Astrocyte (in vitro differentiated cells and primary cell): ENCODE results near the gene ACSL4. TPM values are rescaled to one million over a fixed set of nuclear protein-coding genes. Genes with fewer than 3 reads are reported as not detected.

Experiments used
- DNase-seq: peaks from one replicate; pipeline ENCODE4 v3.0.0-alpha.2; 2010; ENCODE audit warnings: low read depth
- FAIRE-seq: peaks from 2 replicates; lab custom pipeline; 2011; peaks lifted over from hg19 to GRCh38; lab: Jason Lieb, UNC
- H2AFZ ChIP-seq: 2 replicates; pipeline ENCODE4 v1.6.0; 2012; ENCODE audit warnings: low read depth, low read length, inconsistent platforms
- H3K27ac ChIP-seq: 2 replicates; pipeline ENCODE4 v1.5.1; 2011; ENCODE audit warnings: low read depth, low read length, inconsistent platforms
- H3K27me3 ChIP-seq: 2 replicates; pipeline ENCODE4 v1.6.0; 2011; ENCODE audit warnings: low read length, inconsistent platforms; ENCODE audit not compliant: insufficient read depth
- H3K36me3 ChIP-seq: 2 replicates; pipeline ENCODE4 v1.5.1; 2011; ENCODE audit warnings: low read length, inconsistent platforms; ENCODE audit not compliant: insufficient read depth
- H3K4me1 ChIP-seq: 2 replicates; pipeline ENCODE4 v1.5.1; 2011; ENCODE audit warnings: low read length, inconsistent platforms; ENCODE audit not compliant: insufficient read depth
- H3K4me2 ChIP-seq: 2 replicates; pipeline ENCODE4 v1.6.0; 2012; ENCODE audit warnings: low read length, inconsistent platforms
- H3K4me3 ChIP-seq: 2 replicates; pipeline ENCODE4 v1.5.1; 2011; ENCODE audit warnings: low read depth, mild to moderate bottlenecking, low read length, inconsistent platforms; ENCODE audit not compliant: insufficient read depth
- H3K79me2 ChIP-seq: 2 replicates; pipeline ENCODE4 v1.6.0; 2012; ENCODE audit warnings: mild to moderate bottlenecking, low read length, inconsistent platforms; ENCODE audit not compliant: insufficient read depth
- H3K9ac ChIP-seq: 2 replicates; pipeline ENCODE4 v1.6.0; 2012; ENCODE audit warnings: mild to moderate bottlenecking, low read length, inconsistent platforms
- H3K9me3 ChIP-seq: 2 replicates; pipeline ENCODE4 v1.5.1; 2012; ENCODE audit warnings: low read depth, mild to moderate bottlenecking, low read length, inconsistent platforms; ENCODE audit not compliant: insufficient read depth
- H4K20me1 ChIP-seq: 2 replicates; pipeline ENCODE4 v1.6.0; 2012; ENCODE audit warnings: low read length, inconsistent platforms; ENCODE audit not compliant: insufficient read depth
- H3K27ac Mint-ChIP-seq: one replicate; pipeline ENCODE4 v1.8.0; 2021; ENCODE audit warnings: mild to moderate bottlenecking, mixed read lengths; ENCODE audit not compliant: unreplicated experiment
- H3K27me3 Mint-ChIP-seq: one replicate; pipeline ENCODE4 v1.8.0; 2021; ENCODE audit warnings: low read depth, mixed read lengths; ENCODE audit not compliant: unreplicated experiment
- H3K36me3 Mint-ChIP-seq: one replicate; pipeline ENCODE4 v1.8.0; 2021; ENCODE audit warnings: low read depth, mixed read lengths; ENCODE audit not compliant: unreplicated experiment
- H3K4me1 Mint-ChIP-seq: one replicate; pipeline ENCODE4 v1.8.0; 2021; ENCODE audit warnings: low read depth, mixed read lengths; ENCODE audit not compliant: unreplicated experiment
- H3K4me3 Mint-ChIP-seq: one replicate; pipeline ENCODE4 v1.8.0; 2021; ENCODE audit warnings: mild to moderate bottlenecking, moderate library complexity, mixed read lengths; ENCODE audit not compliant: unreplicated experiment
- H3K9me3 Mint-ChIP-seq: one replicate; pipeline ENCODE4 v1.8.0; 2021; ENCODE audit warnings: mild to moderate bottlenecking, mixed read lengths; ENCODE audit not compliant: unreplicated experiment
- EZH2 ChIP-seq: IDR thresholded peaks from 2 replicates; pipeline ENCODE4 v1.6.1; 2012; ENCODE audit warnings: mild to moderate bottlenecking, low read length, inconsistent platforms; ENCODE audit not compliant: insufficient read depth
- total RNA-seq: library from RNA; stranded (reverse); gene quantifications from 2 replicates; pipeline ENCODE4 v1.2.1, GENCODE V29; 2021
- TF ChIP-seq, protein P1 (sequence below): IDR thresholded peaks from 2 replicates; pipeline ENCODE4 v1.5.1; 2011; ENCODE audit warnings: low read depth, mild to moderate bottlenecking, inconsistent platforms, low read length, moderate library complexity; ENCODE audit not compliant: insufficient read depth

The ACSL4 gene
- total RNA-seq, 1 donor from 2014 or later, result 99.4 TPM

DNA sequence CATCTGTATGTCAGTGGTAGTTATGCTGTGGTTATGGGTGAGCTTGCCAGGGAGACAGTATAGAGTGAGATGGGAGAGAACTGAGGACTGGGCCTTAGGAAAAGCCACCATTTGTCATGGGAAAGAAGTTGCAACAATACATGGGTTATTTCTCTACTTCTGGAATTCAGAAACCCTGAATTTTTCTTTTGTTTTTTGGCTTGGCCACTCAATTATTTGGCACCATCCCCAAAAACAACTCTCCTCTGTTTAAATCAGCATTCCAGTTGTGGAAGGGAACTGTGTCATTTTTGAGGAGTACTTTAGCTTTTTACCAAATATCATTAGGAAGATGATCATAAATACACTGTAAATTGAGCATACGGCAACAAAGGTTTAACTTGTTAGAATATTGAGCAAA is 41.1 kb upstream of the ACSL4 start:
- no peak for FAIRE-seq
- Mint-ChIP-seq H3K9me3 (no peaks in the 10 kb centered on the region), H3K27me3 (no peaks in the 10 kb centered on the region), H3K27ac (no peak overlapping the region), H3K36me3 (no peaks in the 10 kb centered on the region), H3K4me1 (peaks cover 8% of the 10 kb centered on the region), H3K4me3 (peak overlapping the region; percentile 42)
- Histone ChIP-seq H3K9ac (no peak overlapping the region), H3K9me3 (no peaks in the 10 kb centered on the region), H3K36me3 (no peaks in the 10 kb centered on the region), H2AFZ (no peak overlapping the region), H3K27ac (no peak overlapping the region), H3K4me2 (peak overlapping the region; percentile 52), H4K20me1 (no peaks in the 10 kb centered on the region), H3K4me1 (peaks cover 6% of the 10 kb centered on the region), H3K4me3 (no peak overlapping the region), H3K27me3 (no peaks in the 10 kb centered on the region), H3K79me2 (no peaks in the 10 kb centered on the region)
- no peak for DNase-seq
- no peak for TF ChIP-seq EZH2
- TF ChIP-seq, protein P1, sequence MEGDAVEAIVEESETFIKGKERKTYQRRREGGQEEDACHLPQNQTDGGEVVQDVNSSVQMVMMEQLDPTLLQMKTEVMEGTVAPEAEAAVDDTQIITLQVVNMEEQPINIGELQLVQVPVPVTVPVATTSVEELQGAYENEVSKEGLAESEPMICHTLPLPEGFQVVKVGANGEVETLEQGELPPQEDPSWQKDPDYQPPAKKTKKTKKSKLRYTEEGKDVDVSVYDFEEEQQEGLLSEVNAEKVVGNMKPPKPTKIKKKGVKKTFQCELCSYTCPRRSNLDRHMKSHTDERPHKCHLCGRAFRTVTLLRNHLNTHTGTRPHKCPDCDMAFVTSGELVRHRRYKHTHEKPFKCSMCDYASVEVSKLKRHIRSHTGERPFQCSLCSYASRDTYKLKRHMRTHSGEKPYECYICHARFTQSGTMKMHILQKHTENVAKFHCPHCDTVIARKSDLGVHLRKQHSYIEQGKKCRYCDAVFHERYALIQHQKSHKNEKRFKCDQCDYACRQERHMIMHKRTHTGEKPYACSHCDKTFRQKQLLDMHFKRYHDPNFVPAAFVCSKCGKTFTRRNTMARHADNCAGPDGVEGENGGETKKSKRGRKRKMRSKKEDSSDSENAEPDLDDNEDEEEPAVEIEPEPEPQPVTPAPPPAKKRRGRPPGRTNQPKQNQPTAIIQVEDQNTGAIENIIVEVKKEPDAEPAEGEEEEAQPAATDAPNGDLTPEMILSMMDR, result no peak

DNA sequence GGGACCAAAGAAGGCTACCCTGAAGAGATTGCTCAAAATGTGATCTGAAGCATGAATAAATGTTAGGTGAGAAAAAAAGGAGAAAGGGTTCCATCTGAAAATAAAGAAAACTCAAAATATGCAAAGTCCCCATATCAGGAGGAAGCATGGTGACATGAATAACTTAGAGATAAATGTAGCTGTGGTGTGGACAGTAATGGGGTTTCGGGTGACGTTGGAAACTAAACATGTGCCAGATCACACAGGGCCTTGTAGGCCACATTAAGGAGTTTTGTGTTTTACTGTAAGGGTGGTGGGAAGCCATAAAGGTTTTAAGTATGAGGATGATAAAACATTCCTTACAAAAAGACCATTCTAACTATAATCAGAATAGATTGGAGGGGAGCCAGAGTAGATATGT is 40.3 kb upstream of the ACSL4 start:
- Histone ChIP-seq H2AFZ (no peak overlapping the region), H3K27ac (no peak overlapping the region), H3K27me3 (no peaks in the 10 kb centered on the region), H3K9me3 (no peaks in the 10 kb centered on the region), H3K79me2 (no peaks in the 10 kb centered on the region), H4K20me1 (no peaks in the 10 kb centered on the region), H3K4me2 (no peak overlapping the region), H3K4me3 (no peak overlapping the region), H3K36me3 (no peaks in the 10 kb centered on the region), H3K4me1 (peaks cover 6% of the 10 kb centered on the region), H3K9ac (no peak overlapping the region)
- FAIRE-seq (peak; percentile 29), DNase-seq (no peak)
- Mint-ChIP-seq H3K9me3 (no peaks in the 10 kb centered on the region), H3K4me3 (no peak overlapping the region), H3K27me3 (no peaks in the 10 kb centered on the region), H3K4me1 (peaks cover 8% of the 10 kb centered on the region), H3K36me3 (no peaks in the 10 kb centered on the region), H3K27ac (no peak overlapping the region)
- TF ChIP-seq, protein P1, result no peak
- TF ChIP-seq EZH2, result no peak

DNA sequence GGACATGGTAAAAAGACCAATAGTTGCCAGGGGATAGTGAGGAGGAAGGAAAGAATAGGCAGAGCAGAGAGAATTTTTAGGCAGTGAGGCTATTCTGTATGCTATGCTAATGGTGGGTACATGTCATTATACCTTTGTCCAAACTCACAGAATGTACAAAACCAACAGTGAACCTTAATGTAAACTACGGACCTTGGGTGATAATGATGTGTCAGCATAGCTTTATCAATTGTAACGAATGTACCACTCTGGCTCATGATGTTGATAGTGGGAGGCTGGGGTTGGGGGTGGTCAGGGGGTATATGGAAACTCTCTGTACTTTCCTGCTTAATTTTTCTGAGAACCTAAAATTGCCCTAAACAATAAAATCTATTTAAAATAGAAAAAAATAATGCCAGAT is 37.7 kb upstream of the ACSL4 start:
- no peaks in the 10 kb centered on the region for H4K20me1 ChIP-seq
- H3K9ac ChIP-seq, result no peak overlapping the region
- H3K27me3 ChIP-seq, result no peaks in the 10 kb centered on the region
- no peak overlapping the region for H3K27ac ChIP-seq
- Mint-ChIP-seq H3K4me3 (no peak overlapping the region), H3K9me3 (no peaks in the 10 kb centered on the region), H3K4me1 (peaks cover 8% of the 10 kb centered on the region), H3K27ac (no peak overlapping the region), H3K36me3 (no peaks in the 10 kb centered on the region), H3K27me3 (no peaks in the 10 kb centered on the region)
- DNase-seq, result no peak
- no peak for TF ChIP-seq EZH2
- TF ChIP-seq, protein P1, result no peak
- H3K79me2 ChIP-seq, result no peaks in the 10 kb centered on the region
- no peaks in the 10 kb centered on the region for H3K36me3 ChIP-seq
- peaks cover 6% of the 10 kb centered on the region for H3K4me1 ChIP-seq
- FAIRE-seq, result peak; percentile 87
- H2AFZ ChIP-seq, result no peak overlapping the region
- H3K4me3 ChIP-seq, result no peak overlapping the region
- no peak overlapping the region for H3K4me2 ChIP-seq
- no peaks in the 10 kb centered on the region for H3K9me3 ChIP-seq
